HepG2 (cell line): ENCODE data around the gene CAPN15. TPM values are rescaled to one million over a fixed set of nuclear protein-coding genes. Genes with fewer than 3 reads are reported as not detected.

Source experiments
- ATAC-seq: fragments of 200-7000 bp; cut with Tn5 transposase; 3 replicates; pipeline ENCODE4 v1.9.1; 2020; ENCODE audit warnings: mild to moderate bottlenecking, moderate library complexity
- BruUV-seq: library from RNA; stranded (reverse); fragments of 400-500 nt; replicated peaks from 2 replicates; lab custom pipeline; 2021; lab: Mats Ljungman, UMichigan
- CTCF ChIA-PET: fragments of 300-600 bp; formaldehyde crosslinking; extraction: SDS; loops from one replicate; lab custom pipeline; 2021; ENCODE audit warnings: low total read pairs, inconsistent platforms, low intra/inter-chr PET ratio; lab: Yijun Ruan, JAX
- POLR2A ChIA-PET: fragments of 350-600 bp; sonication (Branson Sonifier 250); formaldehyde crosslinking; loops from one replicate; lab custom pipeline; 2020; ENCODE audit warnings: antibody characterized with exemption, inconsistent platforms; lab: Yijun Ruan, JAX
- DNase-seq: peaks from one replicate; pipeline ENCODE4 v3.0.0-alpha.2; 2015; ENCODE audit warnings: low spot score
- FAIRE-seq: peaks from 3 replicates; lab custom pipeline; 2011; peaks lifted over from hg19 to GRCh38; lab: Jason Lieb, UNC
- H2AFZ ChIP-seq: one replicate; pipeline ENCODE4 v1.6.1; 2011; ENCODE audit warnings: low read length, inconsistent platforms
- H3K27ac ChIP-seq: fragments of 300-600 bp; 3 replicates; pipeline ENCODE4 v1.8.0; 2011; ENCODE audit warnings: mixed run types, mild to moderate bottlenecking, mixed read lengths, low read length, inconsistent platforms; ENCODE audit not compliant: insufficient read depth; ENCODE audit errors: extremely low read length
- H3K27me3 ChIP-seq, 2 experiments: fragments of 200-600 bp in 1 of 2; 2 replicates in 1 of 2; 3 replicates in 1 of 2; pipeline versions ENCODE4 v1.6.0 to v1.8.0; 2011; ENCODE audit warnings: low read length in 2 of 2, mild to moderate bottlenecking in 2 of 2, moderate library complexity in 2 of 2, inconsistent platforms in 1 of 2; ENCODE audit not compliant: insufficient read depth in 2 of 2, control insufficient read depth in 1 of 2
- H3K36me3 ChIP-seq, 2 experiments: fragments of 200-600 bp in 1 of 2; replicated peaks in 1 of 2; 2 replicates in 1 of 2; 3 replicates in 1 of 2; pipeline versions ENCODE4 v1.5.1 to v1.8.0; 2011; ENCODE audit warnings: low read length in 2 of 2, inconsistent platforms in 1 of 2; ENCODE audit not compliant: insufficient read depth in 2 of 2, control insufficient read depth in 1 of 2
- H3K4me1 ChIP-seq: 2 replicates; pipeline ENCODE4 v1.5.1; 2012; ENCODE audit warnings: low read length, inconsistent platforms; ENCODE audit not compliant: insufficient read depth
- H3K4me2 ChIP-seq: 2 replicates; pipeline ENCODE4 v1.6.0; 2011; ENCODE audit warnings: low read depth, low read length, inconsistent platforms
- H3K4me3 ChIP-seq, 3 experiments: fragments of 200-600 bp in 1 of 3; sonication (generic), shearing (Covaris generic) in 1 of 3; replicated peaks in 1 of 3; 2 replicates each; pipeline ENCODE4 v1.5.1; 2011 to 2016; ENCODE audit warnings: low read length in 3 of 3, inconsistent platforms in 2 of 3, low read depth in 2 of 3, mild to moderate bottlenecking in 2 of 3, control low read depth in 1 of 3, mixed read lengths in 1 of 3; ENCODE audit not compliant: insufficient read depth in 1 of 3
- H3K79me2 ChIP-seq: one replicate; pipeline ENCODE4 v1.6.1; 2011; ENCODE audit warnings: low read length, inconsistent platforms; ENCODE audit not compliant: insufficient read depth
- H3K9ac ChIP-seq: 2 replicates; pipeline ENCODE4 v1.6.0; 2011; ENCODE audit warnings: mild to moderate bottlenecking, low read depth, low read length, inconsistent platforms; ENCODE audit not compliant: insufficient read depth
- H3K9me3 ChIP-seq: 2 replicates; pipeline ENCODE4 v1.5.1; 2012; ENCODE audit warnings: mild to moderate bottlenecking, low read length
- H4K20me1 ChIP-seq: 2 replicates; pipeline ENCODE4 v1.6.0; 2011; ENCODE audit warnings: inconsistent platforms, mild to moderate bottlenecking, low read length, moderate library complexity; ENCODE audit not compliant: insufficient read depth
- CC2D1A ChIP-seq: sonication (generic); formaldehyde crosslinking; IDR thresholded peaks from 2 replicates; pipeline ENCODE4 v1.8.1; 2023; ENCODE audit warnings: mild to moderate bottlenecking, missing genetic modification reagents
- CEBPB ChIP-seq: IDR thresholded peaks from 2 replicates; pipeline ENCODE4 v1.6.1; 2011; ENCODE audit warnings: low read depth, low read length, improper control_type of control experiment, borderline replicate concordance
- ETV5 ChIP-seq: IDR thresholded peaks from 2 replicates; pipeline ENCODE4 v1.6.1; 2018; ENCODE audit warnings: missing biosample characterization, missing genetic modification reagents, inconsistent platforms, borderline replicate concordance
- IRX3 ChIP-seq: sonication (generic); formaldehyde crosslinking; IDR thresholded peaks from 2 replicates; pipeline ENCODE4 v1.8.1; 2023; ENCODE audit warnings: mild to moderate bottlenecking, low read depth, missing genetic modification reagents, borderline replicate concordance
- JDP2 ChIP-seq: sonication (generic); formaldehyde crosslinking; IDR thresholded peaks from 2 replicates; pipeline ENCODE4 v1.8.1; 2022; ENCODE audit warnings: missing genetic modification reagents, borderline replicate concordance
- RFXAP ChIP-seq: sonication (generic); formaldehyde crosslinking; IDR thresholded peaks from 2 replicates; pipeline ENCODE4 v1.4.0; 2020; ENCODE audit warnings: missing genetic modification reagents, borderline replicate concordance
- SP5 ChIP-seq: IDR thresholded peaks from 2 replicates; pipeline ENCODE4 v1.6.1; 2016; ENCODE audit warnings: low read depth, borderline replicate concordance
- ZFP37 ChIP-seq: sonication (generic); formaldehyde crosslinking; IDR thresholded peaks from 2 replicates; pipeline ENCODE4 v1.4.0; 2020; ENCODE audit warnings: missing genetic modification reagents, borderline replicate concordance
- ZNF432 ChIP-seq: sonication (generic); formaldehyde crosslinking; IDR thresholded peaks from 2 replicates; pipeline ENCODE4 v1.5.0; 2020; ENCODE audit warnings: missing genetic modification reagents, mild to moderate bottlenecking, borderline replicate concordance
- ZNF567 ChIP-seq: sonication (generic); formaldehyde crosslinking; IDR thresholded peaks from 2 replicates; pipeline ENCODE4 v1.8.1; 2023; ENCODE audit warnings: mild to moderate bottlenecking, missing genetic modification reagents, borderline replicate concordance
- ZNF816 ChIP-seq: sonication (generic); formaldehyde crosslinking; IDR thresholded peaks from 2 replicates; pipeline ENCODE4 v1.8.0; 2022; ENCODE audit warnings: missing genetic modification reagents, mild to moderate bottlenecking, borderline replicate concordance
- ZSCAN30 ChIP-seq: sonication (generic); formaldehyde crosslinking; IDR thresholded peaks from 2 replicates; pipeline ENCODE4 v1.5.0; 2020; ENCODE audit warnings: mild to moderate bottlenecking, missing genetic modification reagents
- ZSCAN31 ChIP-seq: sonication (generic); formaldehyde crosslinking; IDR thresholded peaks from 2 replicates; pipeline ENCODE4 v1.5.0; 2020; ENCODE audit warnings: low read depth, mild to moderate bottlenecking, missing genetic modification reagents
- WGBS: methylation state at CpG from one replicate; pipeline ENCODE4 v1.1.6; 2017; ENCODE audit warnings: low lambda C conversion rate; 5-methylcytosine and 5-hydroxymethylcytosine counted together
- in situ Hi-C: cut with HindIII; loops from 2 replicates; pipeline ENCODE4 v1.10.0; 2017; ENCODE audit warnings: low pct_unique_long_range_greater_than_20kb; ENCODE audit not compliant: extremely low pct_ligation_motif_present
- intact Hi-C: fragments of 100-400 bp; cut with micrococcal nuclease; formaldehyde crosslinking; loops from one replicate; pipeline ENCODE4 v1.10.0; 2022; ENCODE audit not compliant: unreplicated experiment
- polyA plus RNA-seq, 8 experiments: library from polyadenylated mRNA; depleted of rRNA in 3 of 8; stranded (reverse) in 7 of 8; unstranded in 1 of 8; fragments of >200 nt; fragmentation: Illumina TruSeq in 4 of 8; extraction: Trizol in 4 of 8; gene quantifications; 2 replicates each; pipeline versions ENCODE4 v1.2.1 to v1.2.3, GENCODE V29; 2011 to 2016; ENCODE audit warnings: low read depth in 4 of 8, missing spikeins in 1 of 8, mixed read lengths in 1 of 8; ENCODE audit not compliant: insufficient read depth in 1 of 8
- total RNA-seq, 5 experiments: library from RNA; depleted of rRNA; stranded (reverse); fragments of >200 nt; fragmentation: Illumina TruSeq; extraction: Trizol; gene quantifications; 2 replicates each; pipeline ENCODE4 v1.2.3, GENCODE V29; 2016; ENCODE audit warnings: low read depth in 1 of 5
- TF ChIP-seq, protein P1 (sequence below): sonication (generic); formaldehyde crosslinking; IDR thresholded peaks from 2 replicates; pipeline ENCODE4 v1.5.0; 2020; ENCODE audit warnings: missing genetic modification reagents
- TF ChIP-seq, protein P2 (sequence below): sonication (generic); formaldehyde crosslinking; IDR thresholded peaks from 2 replicates; pipeline ENCODE4 v1.4.0; 2020; ENCODE audit warnings: low read depth, mild to moderate bottlenecking, missing genetic modification reagents
- TF ChIP-seq, protein P3 (sequence below): IDR thresholded peaks from 2 replicates; pipeline ENCODE4 v1.6.1; 2016; ENCODE audit warnings: missing compliant biosample characterization, missing genetic modification reagents, borderline replicate concordance
- TF ChIP-seq, protein P4 (sequence below): sonication (generic); formaldehyde crosslinking; IDR thresholded peaks from 2 replicates; pipeline ENCODE4 v1.4.0; 2020; ENCODE audit warnings: mild to moderate bottlenecking, missing genetic modification reagents

The CAPN15 gene
- total and polyA plus RNA-seq, 2 of the 13 experiments (the other 11 are each of a cell fraction or from before 2014, with no cell fraction given): 14.9 to 24.5 TPM

DNA sequence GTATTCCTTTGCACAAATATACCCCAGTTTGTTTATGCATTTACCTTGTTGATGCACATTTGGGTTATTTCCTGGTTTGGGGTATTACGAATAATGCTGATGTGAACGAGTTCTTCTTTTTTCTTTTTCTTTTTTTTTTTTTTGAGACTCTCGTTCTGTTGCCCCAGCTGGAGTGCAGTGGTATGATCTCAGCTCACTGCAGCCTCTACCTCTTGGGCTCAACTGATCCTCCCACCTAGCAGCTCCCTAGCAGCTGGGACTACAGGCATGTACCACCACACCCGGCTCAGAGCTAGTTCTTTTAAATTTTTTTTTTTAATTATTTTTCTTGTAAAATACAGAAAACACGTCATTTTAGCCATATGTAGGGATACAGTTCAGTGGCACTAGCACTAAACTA, 76.4 kb downstream of the CAPN15 start:
- no peaks in the 10 kb centered on the region for H4K20me1 ChIP-seq
- POLR2A ChIA-PET: no interaction called here
- 93% methylated on average over 5 of the region's 5 CpGs for WGBS
- no peak overlapping the region for H3K27ac ChIP-seq
- H3K79me2 ChIP-seq: peaks cover 8% of the 10 kb centered on the region
- FAIRE-seq (no peak), ATAC-seq (no peak), DNase-seq (no peak)
- no TSS peak for BruUV-seq
- intact Hi-C loops (no loop called here), in situ Hi-C loops (no loop called here)
- H3K4me2 ChIP-seq: no peak overlapping the region
- no peaks in the 10 kb centered on the region for H3K4me1 ChIP-seq
- no peak overlapping the region for H3K4me3 ChIP-seq
- H3K9ac ChIP-seq: no peak overlapping the region
- H3K27me3 ChIP-seq: no peaks in the 10 kb centered on the region
- no peak overlapping the region for H2AFZ ChIP-seq
- TF ChIP-seq, protein P1, sequence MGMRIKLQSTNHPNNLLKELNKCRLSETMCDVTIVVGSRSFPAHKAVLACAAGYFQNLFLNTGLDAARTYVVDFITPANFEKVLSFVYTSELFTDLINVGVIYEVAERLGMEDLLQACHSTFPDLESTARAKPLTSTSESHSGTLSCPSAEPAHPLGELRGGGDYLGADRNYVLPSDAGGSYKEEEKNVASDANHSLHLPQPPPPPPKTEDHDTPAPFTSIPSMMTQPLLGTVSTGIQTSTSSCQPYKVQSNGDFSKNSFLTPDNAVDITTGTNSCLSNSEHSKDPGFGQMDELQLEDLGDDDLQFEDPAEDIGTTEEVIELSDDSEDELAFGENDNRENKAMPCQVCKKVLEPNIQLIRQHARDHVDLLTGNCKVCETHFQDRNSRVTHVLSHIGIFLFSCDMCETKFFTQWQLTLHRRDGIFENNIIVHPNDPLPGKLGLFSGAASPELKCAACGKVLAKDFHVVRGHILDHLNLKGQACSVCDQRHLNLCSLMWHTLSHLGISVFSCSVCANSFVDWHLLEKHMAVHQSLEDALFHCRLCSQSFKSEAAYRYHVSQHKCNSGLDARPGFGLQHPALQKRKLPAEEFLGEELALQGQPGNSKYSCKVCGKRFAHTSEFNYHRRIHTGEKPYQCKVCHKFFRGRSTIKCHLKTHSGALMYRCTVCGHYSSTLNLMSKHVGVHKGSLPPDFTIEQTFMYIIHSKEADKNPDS (CRISPR knock-in tag): no peak
- no peak for TF ChIP-seq IRX3 (CRISPR knock-in tag)
- no peak for TF ChIP-seq ETV5
- TF ChIP-seq, protein P2, sequence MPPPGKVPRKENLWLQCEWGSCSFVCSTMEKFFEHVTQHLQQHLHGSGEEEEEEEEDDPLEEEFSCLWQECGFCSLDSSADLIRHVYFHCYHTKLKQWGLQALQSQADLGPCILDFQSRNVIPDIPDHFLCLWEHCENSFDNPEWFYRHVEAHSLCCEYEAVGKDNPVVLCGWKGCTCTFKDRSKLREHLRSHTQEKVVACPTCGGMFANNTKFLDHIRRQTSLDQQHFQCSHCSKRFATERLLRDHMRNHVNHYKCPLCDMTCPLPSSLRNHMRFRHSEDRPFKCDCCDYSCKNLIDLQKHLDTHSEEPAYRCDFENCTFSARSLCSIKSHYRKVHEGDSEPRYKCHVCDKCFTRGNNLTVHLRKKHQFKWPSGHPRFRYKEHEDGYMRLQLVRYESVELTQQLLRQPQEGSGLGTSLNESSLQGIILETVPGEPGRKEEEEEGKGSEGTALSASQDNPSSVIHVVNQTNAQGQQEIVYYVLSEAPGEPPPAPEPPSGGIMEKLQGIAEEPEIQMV (CRISPR knock-in tag): no peak
- TF ChIP-seq ZNF432: no peak
- no peak for TF ChIP-seq ZFP37 (CRISPR knock-in tag)
- TF ChIP-seq JDP2 (CRISPR knock-in tag): no peak
- TF ChIP-seq, protein P3, sequence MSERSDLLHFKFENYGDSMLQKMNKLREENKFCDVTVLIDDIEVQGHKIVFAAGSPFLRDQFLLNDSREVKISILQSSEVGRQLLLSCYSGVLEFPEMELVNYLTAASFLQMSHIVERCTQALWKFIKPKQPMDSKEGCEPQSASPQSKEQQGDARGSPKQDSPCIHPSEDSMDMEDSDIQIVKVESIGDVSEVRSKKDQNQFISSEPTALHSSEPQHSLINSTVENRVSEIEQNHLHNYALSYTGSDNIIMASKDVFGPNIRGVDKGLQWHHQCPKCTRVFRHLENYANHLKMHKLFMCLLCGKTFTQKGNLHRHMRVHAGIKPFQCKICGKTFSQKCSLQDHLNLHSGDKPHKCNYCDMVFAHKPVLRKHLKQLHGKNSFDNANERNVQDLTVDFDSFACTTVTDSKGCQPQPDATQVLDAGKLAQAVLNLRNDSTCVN (CRISPR knock-in tag): no peak
- TF ChIP-seq ZSCAN31: no peak
- TF ChIP-seq RFXAP (CRISPR knock-in tag): no peak
- TF ChIP-seq ZSCAN30 (CRISPR knock-in tag): no peak
- no peak for TF ChIP-seq CEBPB
- no peak for TF ChIP-seq CC2D1A
- TF ChIP-seq, protein P4, sequence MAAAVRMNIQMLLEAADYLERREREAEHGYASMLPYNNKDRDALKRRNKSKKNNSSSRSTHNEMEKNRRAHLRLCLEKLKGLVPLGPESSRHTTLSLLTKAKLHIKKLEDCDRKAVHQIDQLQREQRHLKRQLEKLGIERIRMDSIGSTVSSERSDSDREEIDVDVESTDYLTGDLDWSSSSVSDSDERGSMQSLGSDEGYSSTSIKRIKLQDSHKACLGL (CRISPR knock-in tag): no peak
- no peak for TF ChIP-seq SP5 (CRISPR knock-in tag)
- TF ChIP-seq ZNF816 (CRISPR knock-in tag): no peak
- TF ChIP-seq ZNF567: no peak
- no peaks in the 10 kb centered on the region for H3K9me3 ChIP-seq
- CTCF ChIA-PET: no interaction called here
- peaks cover 1 to 7% of the 10 kb centered on the region in 2 experiments; a peak in 4 of 5 replicates for H3K36me3 ChIP-seq
